Midbrain (tissue), 1 donor: ENCODE data around the gene MS4A15.
"Not testable (repeated sequence)": the region's sequence is repeated elsewhere in the genome, so short reads cannot be mapped to it uniquely, and the experiment has no call there.

Source experiments
- DNase-seq: peaks from one replicate; lab custom pipeline; 2025; lab: John Stamatoyannopoulos, UW

MS4A15 gene

GRCh38 chr11:60756307-60757032 lies at the start of gene MS4A15:
Gene MS4A15 (plus strand): TSS chr11:60756867. CDS start chr11:60763734, 6,867 bp downstream.
- no peak for DNase-seq

GRCh38 chr11:60706931-60707330 lies 49.7 kb upstream of the MS4A15 start:
- DNase-seq: no peak

DNA sequence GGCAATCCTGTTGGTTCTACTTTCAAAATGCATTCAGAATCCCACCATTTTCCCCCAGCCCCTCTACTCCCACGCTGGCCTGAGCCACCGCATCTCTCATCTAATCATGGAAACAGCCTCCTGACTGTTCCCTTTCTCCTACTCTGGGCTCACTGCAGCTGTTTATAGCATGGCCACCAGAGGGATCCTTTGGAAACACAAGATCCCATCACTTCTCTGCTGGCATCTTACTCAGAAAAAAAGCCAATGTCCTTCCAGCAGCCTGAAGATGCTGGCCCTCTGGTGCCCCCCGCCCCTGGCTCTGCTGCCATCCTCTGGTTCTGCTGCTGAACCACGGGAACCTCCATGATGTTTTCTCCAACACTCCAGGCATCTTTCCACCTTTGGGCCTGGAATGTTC lies 46.2 kb upstream of the MS4A15 start:
- DNase-seq: no peak

- no peak for DNase-seq
Measured at GRCh38 chr11:60711276-60711675, 45.4 kb upstream of the MS4A15 start.

GRCh38 chr11:60713423-60713822 lies 43.2 kb upstream of the MS4A15 start:
- not testable (repeated sequence) for DNase-seq

GRCh38 chr11:60717956-60718355 lies 38.7 kb upstream of the MS4A15 start:
- DNase-seq: no peak

- no peak for DNase-seq
Measured at GRCh38 chr11:60718524-60719316, 37.9 kb upstream of the MS4A15 start.

DNA sequence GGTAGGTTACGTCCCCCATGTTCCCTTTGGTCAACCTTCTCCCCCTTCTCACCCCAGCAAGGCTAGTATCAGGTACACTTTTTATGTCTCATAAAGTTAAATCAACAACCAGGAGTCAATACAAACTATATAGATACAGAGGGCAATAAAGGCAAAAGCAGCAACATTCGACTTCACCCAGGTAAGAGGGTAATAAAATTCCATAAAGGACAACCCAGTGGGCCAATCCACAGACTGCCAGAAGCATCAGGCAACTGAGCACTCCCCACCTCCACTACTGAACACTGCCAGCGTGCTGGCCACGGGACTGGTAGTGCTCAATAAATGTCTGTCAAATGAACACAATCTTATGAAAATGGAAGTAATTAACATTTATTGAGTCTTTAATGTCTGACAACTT lies 37.3 kb upstream of the MS4A15 start:
- no peak for DNase-seq

DNA sequence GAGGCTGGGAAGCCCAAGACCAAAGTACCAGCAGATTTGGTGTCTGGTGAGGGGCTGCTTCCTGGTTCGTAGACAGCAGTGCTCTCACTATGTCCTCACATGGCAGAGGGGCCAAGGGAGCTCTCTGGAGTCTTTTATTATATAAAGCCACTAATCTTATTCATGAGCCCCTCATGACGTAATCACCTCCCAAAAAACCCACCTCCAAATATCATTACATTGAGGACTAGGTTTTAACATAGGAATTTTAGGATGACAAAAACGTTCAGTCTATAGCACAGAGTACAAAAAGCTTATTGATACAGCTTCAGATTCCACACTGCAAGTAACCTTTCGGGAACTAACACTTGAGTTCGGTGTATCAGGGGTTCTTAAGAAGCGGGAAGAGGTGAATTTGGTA lies 36.2 kb upstream of the MS4A15 start:
- DNase-seq: no peak

DNA sequence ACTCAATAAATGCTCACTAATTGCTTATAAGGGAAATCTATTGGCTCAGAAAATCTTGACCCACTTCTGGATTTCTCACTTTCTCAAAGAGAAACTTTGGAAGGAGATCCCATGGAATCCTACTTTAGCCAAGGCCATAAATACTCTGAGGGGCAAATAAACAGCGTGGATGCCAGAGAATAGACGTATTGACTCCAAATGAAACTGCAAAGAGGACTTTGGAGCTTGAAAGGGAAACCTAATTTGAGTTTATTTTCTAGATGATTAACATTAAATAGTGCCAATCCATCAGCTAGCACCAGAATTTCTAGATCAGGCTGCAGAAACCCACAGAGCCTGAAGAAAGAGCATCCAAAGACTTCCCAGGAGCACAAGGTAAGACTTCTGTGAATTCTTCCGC lies 32.2 kb upstream of the MS4A15 start, which contains the start of gene MS4A18:
TSS of gene MS4A18 (plus strand) at position 301 of the 400 bp plus-strand sequence.
- DNase-seq: no peak

DNA sequence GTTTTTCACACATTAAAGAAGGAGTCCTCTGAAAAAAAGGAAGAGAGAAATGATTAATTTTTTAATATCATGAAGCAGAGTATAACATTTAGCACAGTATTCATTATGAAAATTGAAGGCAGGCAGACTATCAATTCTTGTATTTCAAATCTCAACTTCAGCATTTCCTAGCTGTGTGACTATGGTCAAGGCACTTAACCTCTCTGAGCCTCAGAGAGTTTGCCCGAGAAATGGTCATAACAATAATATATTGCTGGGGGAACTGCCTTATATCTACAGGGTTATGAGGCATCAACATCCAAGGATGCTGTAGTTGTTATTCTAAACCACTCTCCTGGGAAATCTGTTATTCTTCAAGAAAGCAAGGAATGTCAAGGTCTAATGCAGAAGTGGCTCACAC lies 31.1 kb upstream of the MS4A15 start:
- no peak for DNase-seq

DNA sequence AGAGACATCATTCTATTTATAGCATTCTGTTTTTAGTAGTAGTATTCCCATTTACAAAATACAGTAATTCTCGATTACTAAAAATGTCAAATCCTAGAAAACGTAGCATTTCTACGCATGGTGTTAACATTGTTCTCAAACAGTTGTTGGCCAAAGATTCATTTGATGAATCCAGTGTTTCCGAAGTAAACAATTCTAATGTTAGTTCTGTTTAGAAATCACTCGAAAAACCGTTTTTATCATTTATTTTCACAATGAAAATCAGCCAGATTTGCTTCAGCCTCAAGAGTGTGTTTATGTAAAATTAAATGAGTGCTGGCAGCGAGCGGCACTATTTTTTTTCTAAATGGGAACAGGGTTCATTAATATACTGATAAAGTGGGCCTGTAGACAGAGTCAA lies 25.1 kb upstream of the MS4A15 start:
- DNase-seq: no peak

DNA sequence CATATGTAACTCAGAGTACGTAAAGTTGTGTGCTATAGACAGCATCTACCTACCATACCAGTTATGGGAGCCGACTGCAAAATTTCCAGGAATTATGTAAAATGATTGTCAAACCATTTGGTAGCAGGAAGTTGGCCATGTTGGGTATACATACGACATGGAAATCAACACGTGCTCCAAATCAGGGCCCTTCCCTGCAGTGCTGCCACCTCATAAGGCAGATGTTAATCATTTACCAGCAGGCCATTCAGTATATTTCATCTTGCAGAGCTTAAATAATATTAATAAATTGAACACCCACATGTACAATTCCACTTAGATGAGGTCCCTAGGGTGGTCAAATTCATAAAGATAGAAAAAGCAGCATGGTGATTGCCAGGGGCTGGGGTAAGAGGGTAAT lies 22.4 kb upstream of the MS4A15 start:
- no peak for DNase-seq

DNA sequence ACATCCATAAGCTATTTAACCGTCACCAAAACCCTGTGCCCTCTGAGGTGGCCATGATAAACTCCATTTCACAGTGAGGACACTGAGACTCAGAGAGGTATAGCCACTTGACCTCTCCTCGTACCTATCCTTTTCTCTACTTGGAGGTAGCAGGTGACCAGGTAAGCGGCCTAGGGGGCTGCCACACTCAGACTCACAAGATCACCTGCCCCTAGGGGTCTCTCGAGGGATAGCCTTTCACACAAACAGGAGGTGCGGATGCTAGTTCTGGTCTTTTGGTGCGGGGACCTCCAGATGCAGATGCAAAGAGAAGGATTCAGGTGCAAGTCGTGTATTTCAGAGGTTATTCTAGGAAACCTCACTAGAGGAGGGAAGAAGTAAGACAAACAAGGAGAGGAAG lies 17.6 kb upstream of the MS4A15 start:
- no peak for DNase-seq

DNA sequence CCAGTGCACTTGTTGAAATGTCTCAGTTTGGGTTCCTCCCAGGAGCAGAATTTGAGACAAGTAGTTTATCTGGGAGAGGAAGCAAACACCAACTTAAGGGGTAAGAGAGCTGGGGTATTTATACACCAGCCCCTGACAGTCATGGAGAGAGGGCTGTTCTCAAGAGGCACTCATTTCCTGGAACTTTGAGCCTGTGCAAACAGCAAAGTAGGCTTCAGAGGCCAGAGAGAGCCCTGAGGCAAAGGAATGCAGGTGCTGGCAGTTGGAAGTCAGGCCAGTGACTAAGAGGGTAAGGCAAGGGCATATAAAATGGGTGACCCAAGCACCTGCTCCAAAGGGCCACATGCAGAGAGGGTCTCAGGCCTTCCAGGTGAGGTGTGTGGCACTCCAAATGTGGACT lies 16.1 kb upstream of the MS4A15 start:
- no peak for DNase-seq

DNA sequence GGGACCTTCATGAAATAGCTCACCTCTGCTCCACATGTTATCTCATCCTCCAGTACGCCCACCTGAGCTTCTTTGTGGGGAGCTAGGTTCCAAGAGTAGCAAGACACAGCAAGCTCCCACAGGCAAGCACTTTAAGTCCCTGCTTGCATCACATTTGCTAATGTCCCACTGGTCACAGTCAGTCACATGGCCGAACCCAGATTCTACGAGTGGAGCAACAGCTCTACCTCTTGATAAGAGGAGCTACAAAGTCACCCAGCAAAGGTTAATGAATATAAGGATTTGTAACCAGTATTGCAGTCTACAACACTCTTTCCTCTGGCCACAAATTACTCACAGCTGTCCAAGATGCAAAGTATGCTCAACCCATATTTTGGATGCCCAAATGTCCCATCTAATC lies 15.2 kb upstream of the MS4A15 start:
- no peak for DNase-seq

- DNase-seq: no peak
Measured at GRCh38 chr11:60743058-60743457, 13.6 kb upstream of the MS4A15 start.

DNA sequence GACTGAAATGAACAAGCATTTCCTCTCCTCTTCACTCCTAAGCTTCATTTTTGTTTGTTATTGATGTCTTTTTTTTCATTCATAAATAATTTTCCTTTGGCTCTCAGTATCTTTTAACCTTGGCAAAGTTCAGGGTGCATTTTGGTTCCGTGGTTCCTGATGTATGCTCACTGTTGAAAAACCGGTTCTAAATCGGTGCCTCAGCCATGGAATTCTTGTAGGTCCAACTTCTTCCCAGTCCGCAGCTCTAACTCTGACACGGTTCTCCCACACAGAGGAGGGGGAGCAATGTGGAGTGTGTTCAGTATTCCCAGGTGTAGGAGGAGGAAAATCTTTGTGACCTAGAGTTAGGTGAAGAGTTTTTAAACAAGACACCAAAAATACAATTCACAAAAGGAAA lies 12.6 kb upstream of the MS4A15 start:
- DNase-seq: no peak

DNA sequence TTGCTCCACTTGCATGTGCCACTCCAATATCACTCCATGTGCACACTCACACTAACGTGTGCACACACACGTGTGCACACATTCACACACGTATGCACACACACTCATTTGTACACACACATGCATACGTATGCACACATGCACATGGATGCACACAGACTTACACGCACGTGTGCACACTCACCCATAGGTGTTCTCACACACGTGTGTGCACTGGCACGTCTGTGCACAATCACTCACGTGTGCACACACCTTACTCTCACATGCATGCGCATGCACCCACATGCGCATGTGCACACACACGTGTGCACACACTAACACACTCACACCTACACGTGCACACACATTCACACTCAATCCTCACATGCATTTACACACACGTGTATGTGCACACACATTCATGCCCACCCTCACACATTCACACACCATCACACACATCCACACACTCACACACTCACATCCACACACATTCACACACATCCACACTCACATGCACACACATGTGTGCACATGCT lies 9.3 kb upstream of the MS4A15 start:
- DNase-seq: no peak

- no peak for DNase-seq
Measured at GRCh38 chr11:60748225-60748624, 8.4 kb upstream of the MS4A15 start.

- no peak for DNase-seq
Measured at GRCh38 chr11:60748821-60749220, 7.8 kb upstream of the MS4A15 start.

DNA sequence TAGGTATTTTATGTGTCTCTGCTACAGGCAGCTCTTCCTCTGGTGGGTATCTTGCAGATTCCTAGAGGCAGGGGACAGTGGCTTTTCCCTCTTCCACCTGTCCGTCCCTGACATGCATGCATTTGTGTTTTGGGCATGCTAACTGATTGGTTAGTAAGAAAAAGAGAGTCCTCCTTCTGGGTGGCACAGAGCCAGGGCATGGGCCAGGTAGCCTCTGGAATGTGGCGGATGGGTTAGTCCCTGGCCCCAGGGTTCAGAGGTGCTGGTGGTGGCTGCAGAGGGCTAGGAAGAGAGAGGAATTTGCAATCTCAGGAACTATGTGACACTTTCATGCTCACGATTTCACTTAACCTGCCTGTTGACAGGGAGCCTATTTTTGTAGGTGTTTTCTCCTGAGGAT lies 5.8 kb upstream of the MS4A15 start:
- no peak for DNase-seq

DNA sequence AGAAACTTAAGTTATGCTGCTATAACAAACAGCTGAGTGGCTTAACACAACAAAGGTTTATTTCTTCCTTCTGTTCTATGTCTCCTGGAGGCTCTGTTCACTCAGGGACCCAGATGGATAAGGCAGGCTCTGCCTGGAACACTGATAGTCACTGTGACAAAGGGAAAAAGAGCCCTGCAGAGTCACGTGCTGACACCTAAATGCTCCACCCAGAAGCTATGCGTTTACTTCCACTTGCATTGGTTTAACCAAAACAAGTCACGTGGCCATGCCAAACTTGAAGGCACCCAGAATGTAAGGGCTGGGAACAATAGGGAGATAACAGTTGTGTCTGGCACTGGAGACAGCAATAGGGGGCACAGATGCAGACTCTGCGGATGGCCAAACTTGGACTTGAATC lies 3.4 kb upstream of the MS4A15 start:
- DNase-seq: no peak
